OCI-LY3 (cell line): ENCODE results near the gene COX6B1.

Source experiments
- CTCF ChIP-seq: fragments of 200-600, 300-600 bp; sonication (generic); IDR thresholded peaks from 2 replicates; pipeline ENCODE4 v1.5.1; 2014; ENCODE audit warnings: antibody characterized with exemption, low read length, low read depth
- EZH2phosphoT487 ChIP-seq: fragments of 200-600 bp; shearing (Covaris generic); IDR thresholded peaks from 2 replicates; pipeline ENCODE4 v1.6.1; 2018; ENCODE audit warnings: antibody characterized with exemption, mixed run types, low read depth

- TF ChIP-seq CTCF, result no peak
- TF ChIP-seq EZH2phosphoT487, result no peak
These were observed 14.2 kb upstream of the COX6B1 start for GRCh38 chr19:35633727-35634440.
